T follicular helper cell (primary cell): ENCODE measurements around the gene AKAP12.

ENCODE experiments used
- DNase-seq: peaks from one replicate; pipeline ENCODE4 v3.0.0-alpha.2; 2020; ENCODE audit warnings: low read depth
- total RNA-seq, 2 experiments: gene quantifications; one replicate each; lab custom pipeline; 2026; lab: John Stamatoyannopoulos, UW

AKAP12 gene
- 0.90 to 1.1 reads per million in 2 experiments for total RNA-seq

- no peak for DNase-seq
Observed at GRCh38 chr6:151239603-151240035, at the start of gene AKAP12. Gene AKAP12 (plus strand): TSS chr6:151239967. CDS start chr6:151240563, 596 bp downstream.

- DNase-seq, result no peak
Observed at GRCh38 chr6:151191527-151191926, 48.2 kb upstream of the AKAP12 start.

- no peak for DNase-seq
Observed at GRCh38 chr6:151196555-151196954, 43.2 kb upstream of the AKAP12 start.

GRCh38 chr6:151197556-151197955 is 42.2 kb upstream of the AKAP12 start:
- no peak for DNase-seq

GRCh38 chr6:151199991-151200390 is 39.8 kb upstream of the AKAP12 start:
- DNase-seq, result no peak

- DNase-seq, result no peak
Observed at GRCh38 chr6:151205721-151206600, 33.8 kb upstream of the AKAP12 start.

- DNase-seq, result no peak
Observed at GRCh38 chr6:151207674-151208073, 32.1 kb upstream of the AKAP12 start.

GRCh38 chr6:151209071-151209831 is 30.5 kb upstream of the AKAP12 start:
- DNase-seq, result no peak

GRCh38 chr6:151211075-151211474 is 28.7 kb upstream of the AKAP12 start:
- DNase-seq, result no peak

GRCh38 chr6:151213352-151213751 is 26.4 kb upstream of the AKAP12 start:
- no peak for DNase-seq

GRCh38 chr6:151215999-151216398 is 23.8 kb upstream of the AKAP12 start:
- DNase-seq, result no peak

GRCh38 chr6:151216804-151217203 is 23.0 kb upstream of the AKAP12 start:
- DNase-seq, result no peak

GRCh38 chr6:151219192-151219591 is 20.6 kb upstream of the AKAP12 start:
- DNase-seq, result no peak

- no peak for DNase-seq
Observed at GRCh38 chr6:151224076-151224475, 15.7 kb upstream of the AKAP12 start.

GRCh38 chr6:151225919-151226318 is 13.8 kb upstream of the AKAP12 start:
- no peak for DNase-seq

GRCh38 chr6:151228788-151229400 is 10.9 kb upstream of the AKAP12 start:
- DNase-seq, result no peak

- no peak for DNase-seq
Observed at GRCh38 chr6:151229401-151230276, 10.1 kb upstream of the AKAP12 start.

GRCh38 chr6:151230277-151230577 is 9.5 kb upstream of the AKAP12 start:
- no peak for DNase-seq

- DNase-seq, result no peak
Observed at GRCh38 chr6:151232899-151233298, 6.9 kb upstream of the AKAP12 start.

- no peak for DNase-seq
Observed at GRCh38 chr6:151233731-151234130, 6.0 kb upstream of the AKAP12 start.

- DNase-seq, result no peak
Observed at GRCh38 chr6:151236668-151237401, 2.9 kb upstream of the AKAP12 start.
